Omental fat pad (tissue), 4 donors: Measurements from ENCODE around the gene PRR23E. TPM values are rescaled to one million over a fixed set of nuclear protein-coding genes. Genes with fewer than 3 reads are reported as not detected.

ENCODE experiments used
- ATAC-seq: fragments of 150-250 bp; one replicate; pipeline ENCODE4 v1.9.1; 2016; ENCODE audit warnings: mild to moderate bottlenecking, moderate library complexity; ENCODE audit not compliant: low FRiP score
- DNase-seq: peaks from one replicate; pipeline ENCODE4 v3.0.0-alpha.2; 2019; ENCODE audit warnings: low spot score
- total RNA-seq, 4 donors: library from RNA; depleted of rRNA; stranded (reverse); fragments of >200 nt; gene quantifications; one replicate each; pipeline ENCODE4 v1.1.0, GENCODE V29; 2016
- TF ChIP-seq, protein P1 (sequence below), 3 donors: fragments of 450-650 bp; IDR thresholded peaks; one replicate each; pipeline ENCODE4 v1.5.1; 2016 to 2017; ENCODE audit warnings: antibody characterized with exemption in 3 of 3, mild to moderate bottlenecking in 3 of 3, moderate library complexity in 2 of 3

The PRR23E gene
- total RNA-seq, 4 donors from 2014 or later: not detected

DNA sequence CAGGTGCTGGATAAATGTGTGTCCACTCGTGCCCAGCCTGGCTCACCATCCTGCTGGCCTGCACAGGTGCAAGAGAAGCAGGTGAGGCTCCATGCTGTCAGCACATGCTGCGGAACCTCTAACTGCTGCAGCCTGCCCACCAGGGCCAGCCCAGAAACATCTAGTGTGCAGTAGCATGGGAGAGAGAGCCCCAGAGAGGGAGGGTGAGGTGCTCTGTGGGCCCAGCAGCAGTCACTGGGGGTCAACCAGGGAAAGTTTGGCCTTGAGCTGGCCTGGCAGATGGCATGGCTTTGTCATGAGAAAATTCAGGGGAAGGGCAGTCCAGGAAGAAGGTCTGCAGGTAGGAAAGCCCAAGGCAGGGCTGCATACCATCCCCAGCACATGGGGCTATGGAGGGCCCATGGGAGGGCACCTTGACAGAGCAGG lies 18.2 kb upstream of the PRR23E start:
- TF ChIP-seq, protein P1, sequence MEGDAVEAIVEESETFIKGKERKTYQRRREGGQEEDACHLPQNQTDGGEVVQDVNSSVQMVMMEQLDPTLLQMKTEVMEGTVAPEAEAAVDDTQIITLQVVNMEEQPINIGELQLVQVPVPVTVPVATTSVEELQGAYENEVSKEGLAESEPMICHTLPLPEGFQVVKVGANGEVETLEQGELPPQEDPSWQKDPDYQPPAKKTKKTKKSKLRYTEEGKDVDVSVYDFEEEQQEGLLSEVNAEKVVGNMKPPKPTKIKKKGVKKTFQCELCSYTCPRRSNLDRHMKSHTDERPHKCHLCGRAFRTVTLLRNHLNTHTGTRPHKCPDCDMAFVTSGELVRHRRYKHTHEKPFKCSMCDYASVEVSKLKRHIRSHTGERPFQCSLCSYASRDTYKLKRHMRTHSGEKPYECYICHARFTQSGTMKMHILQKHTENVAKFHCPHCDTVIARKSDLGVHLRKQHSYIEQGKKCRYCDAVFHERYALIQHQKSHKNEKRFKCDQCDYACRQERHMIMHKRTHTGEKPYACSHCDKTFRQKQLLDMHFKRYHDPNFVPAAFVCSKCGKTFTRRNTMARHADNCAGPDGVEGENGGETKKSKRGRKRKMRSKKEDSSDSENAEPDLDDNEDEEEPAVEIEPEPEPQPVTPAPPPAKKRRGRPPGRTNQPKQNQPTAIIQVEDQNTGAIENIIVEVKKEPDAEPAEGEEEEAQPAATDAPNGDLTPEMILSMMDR (IDR thresholded peaks at IDR 0.05): no peak
- ATAC-seq (no peak), DNase-seq (no peak)

DNA sequence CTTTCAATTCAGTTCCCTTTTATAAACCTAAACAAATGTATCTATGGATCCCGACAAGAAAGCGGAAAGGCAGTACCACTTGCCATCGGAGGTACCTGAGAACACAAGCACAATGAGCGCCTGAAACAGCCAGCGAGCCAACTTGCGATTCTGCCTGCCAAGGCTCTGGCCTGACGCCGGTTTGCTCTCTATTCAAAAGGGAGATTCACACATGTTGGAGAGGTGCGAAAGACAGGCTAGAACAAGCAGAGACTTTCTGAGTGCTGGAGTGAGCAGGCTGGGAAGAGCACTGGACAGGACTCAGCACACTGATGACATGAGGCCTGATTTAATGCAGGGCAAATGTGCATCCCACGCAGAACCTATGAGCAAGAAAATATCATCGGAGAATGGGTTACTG lies 17.7 kb upstream of the PRR23E start:
- DNase-seq (no peak), ATAC-seq (no peak)
- TF ChIP-seq, protein P1 (IDR thresholded peaks at IDR 0.05): no peak

DNA sequence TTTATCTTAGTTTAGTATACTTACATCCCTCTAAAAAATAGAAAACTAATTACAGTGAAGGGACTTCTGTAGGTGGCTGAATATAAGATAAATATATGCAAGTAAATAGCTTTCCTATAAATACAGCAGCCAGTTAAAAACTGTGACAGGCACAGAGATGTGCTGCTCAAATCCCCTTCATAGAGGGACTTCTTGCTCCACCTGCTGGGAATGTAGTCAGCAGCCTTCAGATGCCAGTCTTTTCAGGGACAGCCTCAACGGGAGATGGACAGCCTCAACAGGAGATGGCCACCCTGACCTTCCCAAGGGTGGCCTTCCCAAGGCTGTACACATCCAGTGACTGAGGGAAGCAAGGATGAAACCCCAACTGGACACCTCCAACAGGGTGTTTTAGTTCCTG lies 15.7 kb upstream of the PRR23E start:
- TF ChIP-seq, protein P1 (IDR thresholded peaks at IDR 0.05): no peak
- ATAC-seq (no peak), DNase-seq (no peak)

DNA sequence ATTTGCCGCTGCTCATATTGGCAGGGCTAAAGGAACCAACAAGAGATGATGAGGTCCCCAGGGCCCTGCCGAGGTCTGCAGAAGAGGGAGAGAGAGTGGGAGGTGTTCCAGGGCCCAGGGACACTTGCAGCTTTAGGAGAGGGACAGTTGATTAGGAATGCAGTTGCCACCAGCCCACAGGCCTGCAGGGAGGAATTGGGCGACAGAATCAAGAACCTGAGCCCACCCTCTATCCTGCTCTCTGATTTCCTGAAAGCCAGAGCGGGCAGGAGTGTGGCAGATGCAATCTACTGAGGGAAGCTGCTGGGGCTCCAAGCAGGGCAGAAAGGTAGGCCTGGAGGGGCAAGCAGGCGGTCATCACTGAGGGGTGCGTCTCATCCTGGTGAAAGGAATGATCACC lies 12.1 kb upstream of the PRR23E start:
- ATAC-seq: no peak
- TF ChIP-seq, protein P1 (IDR thresholded peaks at IDR 0.05): no peak
- no peak for DNase-seq

DNA sequence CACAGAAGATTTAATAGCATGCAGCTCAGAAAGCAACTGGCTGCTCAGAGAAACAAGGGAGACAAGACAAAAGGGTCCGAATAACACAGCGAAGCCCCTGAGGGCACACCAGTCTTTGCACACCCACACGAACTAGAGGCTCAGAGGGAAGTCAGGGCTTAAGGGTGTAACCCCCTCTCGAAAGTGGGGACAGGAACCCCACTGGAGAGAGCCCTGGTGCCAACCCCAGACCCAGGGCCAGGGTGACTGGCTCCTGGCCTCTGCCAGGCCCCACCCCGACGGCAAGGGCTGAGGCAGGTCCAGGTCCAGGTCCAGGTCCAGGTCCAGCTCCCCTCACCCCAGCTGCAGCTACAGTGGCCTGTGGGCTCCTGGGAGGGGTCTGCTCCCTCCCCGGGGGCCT lies 10.5 kb upstream of the PRR23E start:
- ATAC-seq (no peak), DNase-seq (no peak)
- TF ChIP-seq, protein P1 (IDR thresholded peaks at IDR 0.05): no peak

DNA sequence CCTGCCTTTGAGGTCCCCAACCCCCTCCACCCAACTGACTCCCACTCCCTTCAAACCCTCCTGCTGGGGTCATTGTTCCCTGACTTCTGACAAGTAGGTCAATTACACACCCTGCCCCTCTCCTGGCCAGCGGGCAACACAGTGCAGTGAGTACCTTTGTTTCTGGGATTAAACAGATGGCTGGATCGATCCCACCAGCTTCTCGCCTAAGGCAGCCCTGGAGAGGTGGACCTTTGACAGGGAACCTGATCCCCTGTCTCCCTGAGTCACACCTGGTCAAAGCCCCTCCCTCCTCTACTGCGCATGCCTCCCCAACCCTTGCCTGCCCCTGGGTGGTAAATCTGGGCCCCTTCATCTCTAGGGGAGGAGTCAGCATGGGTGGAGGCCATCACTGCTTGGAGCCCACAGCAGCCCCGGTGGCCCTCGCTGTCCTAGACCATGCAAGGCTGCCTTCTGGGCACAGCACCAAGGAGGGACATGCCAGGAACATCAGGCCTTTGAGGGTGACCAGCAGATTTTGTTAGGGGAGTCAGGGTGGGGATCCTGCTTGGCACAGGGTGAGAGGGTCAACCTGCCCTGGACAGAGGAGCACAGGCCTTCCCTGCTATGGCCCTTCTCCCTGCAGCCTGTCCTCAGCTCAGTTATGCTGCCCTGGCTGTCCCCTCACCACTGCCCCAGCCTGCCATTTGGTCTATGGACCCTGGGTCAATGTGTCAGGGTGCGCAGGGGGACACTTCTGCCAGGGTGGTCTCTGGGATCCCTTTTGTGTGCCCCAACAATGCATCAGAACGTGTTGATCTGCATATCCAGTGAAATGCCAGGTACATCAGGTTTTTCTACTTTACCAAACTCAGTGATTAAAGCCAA lies 9.8 kb upstream of the PRR23E start:
- no peak for ATAC-seq
- TF ChIP-seq, protein P1 (IDR thresholded peaks at IDR 0.05): no peak

More for the DNA sequence above, 9.8 kb upstream of the PRR23E start:
- no peak for DNase-seq
